HG03439 (cell line): Measurements from ENCODE around the gene PDCD1.
"Not testable (repeated sequence)": the region's sequence is repeated elsewhere in the genome, so short reads cannot be mapped to it uniquely, and the experiment has no call there.

Experiments
- ATAC-seq: cut with Tn5 transposase; IDR thresholded peaks from one replicate; pipeline ENCODE4 v1.9.1; 2021; ENCODE audit warnings: mild to moderate bottlenecking, moderate library complexity; ENCODE audit not compliant: unreplicated experiment

The PDCD1 gene

GRCh38 chr2:241802421-241803318 is 56.0 kb downstream of the PDCD1 start:
- ATAC-seq, result no peak

GRCh38 chr2:241801611-241802420 is 56.9 kb downstream of the PDCD1 start:
- ATAC-seq, result no peak

- ATAC-seq, result not testable (repeated sequence)
These were observed 58.3 kb downstream of the PDCD1 start for GRCh38 chr2:241800198-241800903.
